Neural progenitor cell (in vitro differentiated cells): ENCODE data around the gene BTBD10. TPM values are rescaled to one million over a fixed set of nuclear protein-coding genes. Genes with fewer than 3 reads are reported as not detected.

ENCODE experiments used
- DNase-seq: peaks from one replicate; pipeline ENCODE4 v3.0.0-alpha.2; 2016; ENCODE audit warnings: low spot score
- H2AFZ ChIP-seq: fragments of 200-600 bp; sonication (generic); replicated peaks from 2 replicates; pipeline ENCODE4 v1.6.1; 2016; ENCODE audit warnings: antibody characterized with exemption
- H3F3A ChIP-seq: fragments of 200-600 bp; sonication (generic); 2 replicates; pipeline ENCODE4 v1.6.1; 2016; ENCODE audit warnings: antibody characterized with exemption, low read depth
- H3K27ac ChIP-seq: fragments of 200-600 bp; sonication (generic); 2 replicates; pipeline ENCODE4 v1.5.1; 2016; ENCODE audit warnings: mild to moderate bottlenecking
- H3K27me3 ChIP-seq: fragments of 200-600 bp; sonication (generic); 2 replicates; pipeline ENCODE4 v1.6.1; 2016; ENCODE audit warnings: mild to moderate bottlenecking, moderate library complexity
- H3K36me3 ChIP-seq: fragments of 200-600 bp; sonication (generic); 2 replicates; pipeline ENCODE4 v1.5.1; 2016
- H3K4me1 ChIP-seq: fragments of 200-600 bp; sonication (generic); 2 replicates; pipeline ENCODE4 v1.6.1; 2016; ENCODE audit warnings: mixed run types
- H3K4me2 ChIP-seq: fragments of 200-600 bp; sonication (generic); 2 replicates; pipeline ENCODE4 v1.6.1; 2016
- H3K4me3 ChIP-seq: fragments of 200-600 bp; sonication (generic); 2 replicates; pipeline ENCODE4 v1.5.1; 2016
- H3K79me2 ChIP-seq: fragments of 200-600 bp; sonication (generic); 2 replicates; pipeline ENCODE4 v1.6.1; 2016; ENCODE audit warnings: low read depth
- H3K9ac ChIP-seq: fragments of 200-600 bp; sonication (generic); 2 replicates; pipeline ENCODE4 v1.6.1; 2016
- H3K9me3 ChIP-seq: fragments of 200-600 bp; sonication (generic); 2 replicates; pipeline ENCODE4 v1.5.1; 2016; ENCODE audit warnings: low read depth
- H4K20me1 ChIP-seq: fragments of 200-600 bp; sonication (generic); 2 replicates; pipeline ENCODE4 v1.6.1; 2016; ENCODE audit warnings: low read depth
- H3K27ac Mint-ChIP-seq: 3 replicates; pipeline ENCODE4 v1.8.0; 2021; ENCODE audit warnings: mixed read lengths
- H3K27me3 Mint-ChIP-seq: 2 replicates; pipeline ENCODE4 v1.8.0; 2022; ENCODE audit warnings: low read depth, mild to moderate bottlenecking, inconsistent platforms, moderate library complexity, mixed read lengths; ENCODE audit not compliant: insufficient read depth
- H3K36me3 Mint-ChIP-seq: 3 replicates; pipeline ENCODE4 v1.8.0; 2021; ENCODE audit warnings: mixed read lengths
- H3K4me1 Mint-ChIP-seq: 3 replicates; pipeline ENCODE4 v1.8.0; 2021; ENCODE audit warnings: mixed read lengths
- H3K4me3 Mint-ChIP-seq: 3 replicates; pipeline ENCODE4 v1.8.0; 2021; ENCODE audit warnings: mild to moderate bottlenecking, moderate library complexity, mixed read lengths
- H3K9me3 Mint-ChIP-seq: 3 replicates; pipeline ENCODE4 v1.8.0; 2020; ENCODE audit warnings: mixed read lengths
- EZH2 ChIP-seq: fragments of 200-600 bp; sonication (generic); IDR thresholded peaks from 2 replicates; pipeline ENCODE4 v1.6.1; 2017; ENCODE audit warnings: antibody characterized with exemption, mild to moderate bottlenecking, moderate library complexity
- EZH2phosphoT487 ChIP-seq: fragments of 200-600 bp; sonication (generic); IDR thresholded peaks from 2 replicates; pipeline ENCODE4 v1.6.1; 2017; ENCODE audit warnings: antibody characterized with exemption
- total RNA-seq: library from RNA; depleted of rRNA; stranded (reverse); fragments of >200 nt; gene quantifications from 2 replicates; pipeline ENCODE4 v1.2.3, GENCODE V29; 2015; ENCODE audit warnings: low replicate concordance
- TF ChIP-seq, protein P1 (sequence below): fragments of 200-600 bp; sonication (generic); IDR thresholded peaks from 2 replicates; pipeline ENCODE4 v1.5.1; 2017; ENCODE audit warnings: antibody characterized with exemption, mild to moderate bottlenecking

The BTBD10 gene
- total RNA-seq, 1 donor from 2014 or later: 59.3 TPM

DNA sequence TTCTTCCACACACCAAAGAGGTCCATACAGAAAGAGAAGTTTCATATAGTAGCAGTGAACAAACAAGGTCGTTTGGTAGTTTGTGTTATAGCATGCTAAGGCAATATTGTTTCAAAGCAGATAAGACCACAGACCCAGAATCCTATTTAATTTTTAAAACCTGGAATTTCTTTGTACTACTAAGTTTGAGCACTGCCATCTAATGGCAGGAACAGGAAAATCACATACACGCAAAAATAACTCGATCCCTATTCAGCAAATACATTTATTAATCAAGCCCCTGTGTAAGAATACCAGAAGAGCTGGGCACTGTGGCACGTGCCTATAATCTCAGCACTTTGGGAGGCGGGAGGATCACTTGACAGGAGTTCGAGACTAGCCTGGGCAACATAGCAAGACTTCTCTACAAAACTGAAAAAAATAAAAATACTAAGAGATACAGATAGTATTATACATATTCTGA is 2.9 kb upstream of the BTBD10 start:
- Mint-ChIP-seq H3K27me3 (peaks cover 2% of the 10 kb centered on the region), H3K4me1 (peaks cover 19% of the 10 kb centered on the region), H3K27ac (no peak overlapping the region), H3K36me3 (no peaks in the 10 kb centered on the region), H3K9me3 (peaks cover 2% of the 10 kb centered on the region), H3K4me3 (no peak overlapping the region)
- H3K9ac ChIP-seq: no peak overlapping the region
- peaks cover 20% of the 10 kb centered on the region for H3F3A ChIP-seq
- peaks cover 16% of the 10 kb centered on the region for H3K79me2 ChIP-seq
- H3K4me2 ChIP-seq: no peak overlapping the region
- DNase-seq: no peak
- H3K27ac ChIP-seq: no peak overlapping the region
- peaks cover 9% of the 10 kb centered on the region for H4K20me1 ChIP-seq
- no peaks in the 10 kb centered on the region for H3K36me3 ChIP-seq
- no peaks in the 10 kb centered on the region for H3K27me3 ChIP-seq
- H3K4me1 ChIP-seq: peaks cover 10% of the 10 kb centered on the region
- H2AFZ ChIP-seq: peak overlapping the region; percentile 46
- TF ChIP-seq, protein P1, sequence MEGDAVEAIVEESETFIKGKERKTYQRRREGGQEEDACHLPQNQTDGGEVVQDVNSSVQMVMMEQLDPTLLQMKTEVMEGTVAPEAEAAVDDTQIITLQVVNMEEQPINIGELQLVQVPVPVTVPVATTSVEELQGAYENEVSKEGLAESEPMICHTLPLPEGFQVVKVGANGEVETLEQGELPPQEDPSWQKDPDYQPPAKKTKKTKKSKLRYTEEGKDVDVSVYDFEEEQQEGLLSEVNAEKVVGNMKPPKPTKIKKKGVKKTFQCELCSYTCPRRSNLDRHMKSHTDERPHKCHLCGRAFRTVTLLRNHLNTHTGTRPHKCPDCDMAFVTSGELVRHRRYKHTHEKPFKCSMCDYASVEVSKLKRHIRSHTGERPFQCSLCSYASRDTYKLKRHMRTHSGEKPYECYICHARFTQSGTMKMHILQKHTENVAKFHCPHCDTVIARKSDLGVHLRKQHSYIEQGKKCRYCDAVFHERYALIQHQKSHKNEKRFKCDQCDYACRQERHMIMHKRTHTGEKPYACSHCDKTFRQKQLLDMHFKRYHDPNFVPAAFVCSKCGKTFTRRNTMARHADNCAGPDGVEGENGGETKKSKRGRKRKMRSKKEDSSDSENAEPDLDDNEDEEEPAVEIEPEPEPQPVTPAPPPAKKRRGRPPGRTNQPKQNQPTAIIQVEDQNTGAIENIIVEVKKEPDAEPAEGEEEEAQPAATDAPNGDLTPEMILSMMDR: peak; percentile 67
- TF ChIP-seq EZH2phosphoT487: no peak
- no peak overlapping the region for H3K4me3 ChIP-seq
- H3K9me3 ChIP-seq: no peaks in the 10 kb centered on the region

DNA sequence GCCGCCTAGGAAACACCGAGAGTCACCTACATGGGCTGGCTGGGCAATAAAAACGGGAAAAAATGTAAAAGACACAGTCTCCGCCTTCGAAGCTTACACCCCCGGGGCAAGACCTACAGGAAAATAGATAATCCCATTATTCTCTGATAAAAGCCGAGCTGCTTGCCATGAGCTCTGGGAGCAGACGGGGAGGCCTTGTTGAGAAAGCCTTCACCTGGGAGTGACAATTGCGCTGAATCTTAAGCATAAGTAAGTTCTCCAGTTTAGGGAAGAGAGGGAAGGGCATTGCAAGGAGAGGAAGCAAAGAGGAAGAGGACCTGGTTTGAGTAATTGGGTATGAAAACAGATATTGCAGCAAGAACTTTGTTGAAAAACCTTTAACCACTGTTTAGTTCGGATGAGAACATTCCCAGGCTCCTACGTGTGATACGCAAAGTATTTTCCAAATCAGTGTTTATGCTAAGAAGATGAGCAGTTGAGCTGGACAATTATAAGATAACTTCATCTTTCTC is 813 bp upstream of the BTBD10 start:
- peak; percentile 52 for DNase-seq
- peak overlapping the region; percentile 98 for H3K4me3 Mint-ChIP-seq

DNA sequence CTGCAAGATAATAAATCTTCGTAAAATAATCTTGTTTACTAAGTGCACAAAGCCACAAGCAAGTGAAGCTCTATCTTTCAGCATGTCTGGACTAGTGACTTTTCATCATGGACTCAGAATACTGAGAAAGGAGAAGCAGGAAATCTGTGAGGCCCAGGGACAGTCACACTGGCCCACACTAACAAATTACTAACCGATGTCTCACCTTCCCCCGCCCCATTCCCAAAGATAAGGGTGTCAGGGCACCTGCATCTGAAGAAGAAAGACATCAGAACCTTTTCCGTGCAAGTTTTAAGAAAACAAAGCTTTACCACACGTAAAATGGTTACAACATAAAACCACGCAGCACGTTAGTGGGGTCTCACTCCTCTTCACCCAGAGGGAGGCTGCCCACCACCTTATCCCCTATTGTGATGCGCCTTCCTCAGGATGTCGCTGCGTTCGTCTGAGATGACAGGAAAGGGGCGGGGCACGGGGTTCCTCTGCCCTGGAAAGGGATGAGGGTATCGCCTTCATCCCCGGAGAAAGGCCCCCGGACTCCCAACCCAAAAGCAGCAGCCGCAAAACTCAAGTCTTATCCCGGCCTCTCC is 616 bp downstream of the BTBD10 start:
- H3K36me3 ChIP-seq: no peaks in the 10 kb centered on the region
- H3K4me1 ChIP-seq: peaks cover 10% of the 10 kb centered on the region
- no peak overlapping the region for H3K27ac ChIP-seq
- TF ChIP-seq, protein P1: peak; percentile 8
- no peak for TF ChIP-seq EZH2phosphoT487
- peak overlapping the region; percentile 79 for H3K9ac ChIP-seq
- H3K36me3 Mint-ChIP-seq: peaks cover 2% of the 10 kb centered on the region
- H3K4me3 Mint-ChIP-seq: peak overlapping the region; percentile 98
- H3K79me2 ChIP-seq: peaks cover 49% of the 10 kb centered on the region
- H3K9me3 ChIP-seq: no peaks in the 10 kb centered on the region
- peak overlapping the region; percentile 93 for H3K4me3 ChIP-seq
- peaks cover 20% of the 10 kb centered on the region for H3F3A ChIP-seq
- H4K20me1 ChIP-seq: peaks cover 9% of the 10 kb centered on the region
- H3K9me3 Mint-ChIP-seq: no peaks in the 10 kb centered on the region
- peaks cover 2% of the 10 kb centered on the region for H3K27me3 Mint-ChIP-seq
- peak overlapping the region; percentile 91 for H2AFZ ChIP-seq
- DNase-seq: peak; percentile 87
- H3K27ac Mint-ChIP-seq: peak overlapping the region; percentile 72
- H3K4me2 ChIP-seq: peak overlapping the region; percentile 83
- no peaks in the 10 kb centered on the region for H3K27me3 ChIP-seq
- peaks cover 19% of the 10 kb centered on the region for H3K4me1 Mint-ChIP-seq

More for the DNA sequence above, 813 bp upstream of the BTBD10 start:
- peak overlapping the region; percentile 99 for H3K27ac Mint-ChIP-seq
- H2AFZ ChIP-seq: peak overlapping the region; percentile 91
- H3K9ac ChIP-seq: peak overlapping the region; percentile 79
- H3K9me3 ChIP-seq: no peaks in the 10 kb centered on the region
- peaks cover 2% of the 10 kb centered on the region for H3K36me3 Mint-ChIP-seq
- no peaks in the 10 kb centered on the region for H3K36me3 ChIP-seq
- no peaks in the 10 kb centered on the region for H3K9me3 Mint-ChIP-seq
- H3K79me2 ChIP-seq: peaks cover 34% of the 10 kb centered on the region
- H3F3A ChIP-seq: peaks cover 20% of the 10 kb centered on the region
- TF ChIP-seq EZH2phosphoT487: no peak
- TF ChIP-seq EZH2: no peak
- TF ChIP-seq, protein P1: no peak
- peaks cover 19% of the 10 kb centered on the region for H3K4me1 Mint-ChIP-seq
- H4K20me1 ChIP-seq: peaks cover 9% of the 10 kb centered on the region
- H3K4me2 ChIP-seq: peak overlapping the region; percentile 83
- H3K27me3 ChIP-seq: no peaks in the 10 kb centered on the region
- H3K4me1 ChIP-seq: peaks cover 10% of the 10 kb centered on the region
- peaks cover 2% of the 10 kb centered on the region for H3K27me3 Mint-ChIP-seq
- H3K4me3 ChIP-seq: peak overlapping the region; percentile 93
- peak overlapping the region; percentile 15 for H3K27ac ChIP-seq
